Inflammatory macrophage treated with lipopolysaccharide for 1 hour (primary cell): ENCODE results near the gene NEB.
"Not testable (repeated sequence)": the region's sequence is repeated elsewhere in the genome, so short reads cannot be mapped to it uniquely, and the experiment has no call there.

ENCODE experiments used
- DNase-seq, 2 donors: peaks; one replicate each; pipeline ENCODE4 v3.0.0-alpha.2; 2020 to 2022

The NEB gene

DNA sequence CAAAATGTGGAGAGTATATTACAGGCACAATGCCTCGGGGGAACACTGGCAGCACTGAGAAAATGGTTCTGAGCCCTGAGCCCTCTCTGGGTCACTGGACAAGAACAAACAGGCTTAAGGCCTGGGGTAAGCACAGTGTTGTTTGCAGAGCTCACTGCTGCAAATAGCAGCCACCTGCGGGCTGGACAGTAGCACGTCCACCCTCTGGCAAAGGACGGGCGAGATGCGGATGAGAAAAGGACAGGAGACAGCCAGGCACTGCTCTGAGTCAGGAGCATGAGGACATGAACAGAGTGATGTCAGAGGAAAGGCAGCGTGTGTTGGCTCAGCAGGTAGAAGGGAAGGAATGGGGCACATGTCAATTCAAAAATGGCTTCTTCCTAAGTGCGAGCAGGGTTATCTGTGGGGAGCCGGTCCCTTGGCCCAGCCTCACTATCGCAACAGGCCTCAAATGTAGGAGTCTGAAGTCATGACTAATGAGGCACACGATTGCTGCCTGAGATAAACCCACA, 25.9 kb upstream of the NEB start:
- no peak for DNase-seq

DNA sequence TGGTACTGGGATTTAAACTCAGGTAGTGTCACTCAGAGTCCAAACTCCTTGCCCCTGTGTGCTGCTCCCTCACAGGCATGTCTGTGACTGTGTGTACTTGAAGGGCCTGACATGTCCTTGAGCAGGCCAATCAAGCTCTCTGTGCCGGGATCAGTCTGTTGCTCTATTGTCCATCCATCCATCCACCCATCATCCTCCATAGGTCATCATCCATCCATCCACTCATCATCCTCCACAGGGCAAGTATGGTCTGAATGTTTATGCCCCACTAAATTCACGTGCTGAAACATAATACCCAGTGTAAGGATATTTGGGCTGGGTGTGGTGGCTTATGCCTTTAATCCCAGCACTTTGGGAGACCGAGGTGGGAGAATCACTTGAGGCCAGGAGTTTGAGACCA, 24.5 kb upstream of the NEB start:
- DNase-seq: no peak

DNA sequence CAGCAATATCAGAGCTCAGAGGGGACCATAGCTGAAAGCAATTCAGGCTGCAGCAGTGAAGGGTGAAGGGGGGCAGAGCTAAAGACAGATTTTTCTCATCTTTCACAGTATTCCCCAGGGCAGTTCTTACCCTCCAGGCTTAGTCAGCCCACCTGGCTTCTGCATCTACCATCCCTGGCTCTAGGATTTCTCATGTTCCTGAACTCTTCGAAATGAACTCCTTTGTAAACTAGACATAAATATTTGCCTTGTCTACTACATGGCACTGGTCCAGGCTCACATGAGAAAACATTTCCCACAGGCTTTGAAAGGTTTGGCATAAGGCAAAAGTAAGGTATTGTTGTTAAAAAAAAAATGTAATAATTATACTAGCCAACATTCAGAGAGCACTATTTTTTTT, 23.6 kb upstream of the NEB start:
- DNase-seq: no peak

DNA sequence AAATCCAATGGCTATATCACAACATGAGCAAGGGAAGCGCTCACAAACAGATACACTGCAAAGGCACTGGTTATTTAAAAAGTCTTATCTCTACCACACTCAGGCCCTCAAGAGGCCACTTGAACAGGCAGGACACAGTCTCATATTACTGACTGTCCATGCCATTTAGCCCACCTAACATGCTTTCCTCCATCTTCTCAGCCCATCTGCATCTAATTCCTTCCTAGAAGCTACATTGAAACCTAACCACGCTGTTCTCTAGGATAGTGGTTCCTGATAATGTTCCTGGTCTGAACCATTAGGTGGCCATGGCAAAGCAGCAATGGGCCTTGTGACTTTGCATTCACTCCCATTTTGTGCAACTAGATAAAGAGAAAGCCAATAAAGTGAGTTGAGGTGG, 22.5 kb upstream of the NEB start:
- DNase-seq: no peak

DNA sequence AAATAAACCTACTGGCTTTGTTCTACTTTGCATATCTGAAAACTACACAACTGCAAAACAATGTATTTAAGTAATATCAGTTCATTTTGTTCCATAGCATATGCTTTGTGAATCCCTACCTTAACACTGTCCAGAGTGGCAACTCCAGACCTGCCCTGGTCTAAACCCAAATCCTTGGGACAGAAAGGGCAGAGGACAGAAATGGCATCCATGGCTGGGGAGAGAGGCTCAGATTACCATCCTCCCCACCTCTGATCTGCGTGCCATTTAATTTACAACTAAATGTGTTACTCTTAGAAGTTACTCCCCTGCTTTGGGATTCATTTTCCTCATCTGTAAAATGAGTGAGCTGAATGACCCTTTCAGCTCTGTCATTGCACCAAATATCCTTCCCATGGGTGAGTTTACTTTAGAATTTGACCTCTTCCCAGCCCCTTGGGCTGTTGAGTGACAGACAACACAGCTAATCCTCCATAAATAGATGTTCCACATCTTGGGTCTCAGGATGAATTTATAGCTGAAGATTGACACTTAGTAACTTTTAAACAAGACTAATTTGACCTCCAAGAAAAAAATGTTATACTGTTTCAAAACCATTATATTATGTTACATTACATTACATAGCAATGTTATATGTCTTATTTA, 20.1 kb upstream of the NEB start:
- no peak for DNase-seq

DNA sequence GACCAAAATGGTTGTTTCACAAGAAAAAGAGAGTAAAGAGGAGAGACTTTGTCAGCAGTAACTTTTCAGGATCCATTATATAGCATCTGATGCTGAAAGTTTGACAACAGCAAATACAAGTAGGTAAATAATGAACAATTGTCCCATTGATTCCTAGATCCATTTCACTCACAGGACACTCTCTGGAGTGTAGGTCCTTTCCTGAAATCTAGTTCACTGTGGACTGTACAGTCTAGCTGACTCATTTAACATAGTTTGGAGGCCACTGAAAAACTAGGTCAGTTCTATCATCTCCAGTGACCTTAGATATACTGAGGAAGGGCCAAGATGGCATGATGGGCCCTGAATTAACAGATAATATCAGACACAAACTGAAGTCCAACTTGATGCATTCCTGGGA, 19.3 kb upstream of the NEB start:
- DNase-seq: no peak

DNA sequence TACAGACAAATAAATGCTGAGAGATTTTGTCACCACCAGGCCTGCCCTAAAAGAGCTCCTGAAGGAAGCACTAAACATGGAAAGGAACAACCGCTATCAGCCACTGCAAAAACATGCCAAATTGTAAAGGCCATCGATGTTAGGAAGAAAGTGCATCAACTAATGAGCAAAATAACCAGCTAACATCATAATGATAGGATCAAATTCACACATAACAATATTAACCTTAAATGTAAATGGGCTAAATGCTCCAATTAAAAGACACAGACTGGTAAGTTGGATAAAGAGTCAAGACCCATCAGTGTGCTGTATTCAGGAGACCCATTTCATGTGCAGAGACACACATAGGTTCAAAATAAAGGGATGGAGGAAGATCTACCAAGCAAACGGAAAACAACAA, 11.0 kb upstream of the NEB start:
- DNase-seq: not testable (repeated sequence)

DNA sequence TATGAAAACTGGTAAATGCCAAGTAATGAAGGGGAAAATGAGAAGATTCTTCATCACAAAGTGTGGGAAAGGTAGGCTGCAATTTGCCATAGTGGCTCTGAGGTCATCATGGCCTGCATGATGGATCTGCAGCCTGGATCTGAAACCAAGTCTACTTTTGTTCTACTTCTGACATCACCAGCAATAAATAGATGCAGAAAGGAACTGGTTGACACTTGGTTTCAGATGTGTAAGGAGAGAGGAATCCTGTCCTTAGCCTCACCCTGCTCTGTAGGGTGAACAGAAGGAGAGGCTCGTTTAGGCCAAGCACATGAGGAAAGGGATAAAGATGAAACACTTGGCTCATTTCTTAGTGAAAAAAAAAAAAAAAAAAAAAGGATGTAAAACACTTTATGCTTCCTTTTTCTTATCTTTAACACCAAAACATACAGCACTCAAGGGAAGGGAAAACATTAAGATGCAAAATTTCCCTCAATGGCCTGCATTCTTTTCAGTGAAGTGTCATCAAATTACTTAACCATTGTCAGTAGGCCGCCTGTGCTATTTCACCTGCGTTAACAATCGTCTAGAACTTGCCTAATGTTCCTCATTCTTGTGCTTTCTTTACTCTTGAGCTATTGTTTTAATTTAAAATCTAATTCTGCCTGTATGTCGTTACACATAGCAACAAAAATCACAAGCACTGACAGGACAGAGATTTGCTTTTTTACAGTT, 3.9 kb downstream of the NEB start:
- peak in 1 of 2 donors; percentile 10 for DNase-seq

DNA sequence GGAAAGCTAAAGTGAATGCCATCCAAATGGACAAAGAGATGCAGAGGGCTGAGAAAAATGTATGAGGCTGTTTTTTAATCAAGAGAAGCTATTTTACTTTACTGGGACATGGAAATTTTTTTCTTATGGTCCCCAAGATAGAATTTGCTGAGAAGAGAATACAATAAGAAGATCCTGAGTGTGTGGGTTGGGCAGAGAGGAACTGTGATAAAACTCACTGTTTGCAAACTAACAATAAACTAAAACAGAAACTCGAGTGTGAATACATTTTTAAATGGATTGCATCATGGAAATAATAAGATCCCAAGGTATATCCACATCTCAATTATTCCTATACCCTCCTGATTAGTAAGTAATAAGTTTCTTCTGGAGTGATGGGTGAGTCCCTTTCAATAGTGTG, 4.4 kb downstream of the NEB start:
- DNase-seq: peak; percentile 2 to 16

DNA sequence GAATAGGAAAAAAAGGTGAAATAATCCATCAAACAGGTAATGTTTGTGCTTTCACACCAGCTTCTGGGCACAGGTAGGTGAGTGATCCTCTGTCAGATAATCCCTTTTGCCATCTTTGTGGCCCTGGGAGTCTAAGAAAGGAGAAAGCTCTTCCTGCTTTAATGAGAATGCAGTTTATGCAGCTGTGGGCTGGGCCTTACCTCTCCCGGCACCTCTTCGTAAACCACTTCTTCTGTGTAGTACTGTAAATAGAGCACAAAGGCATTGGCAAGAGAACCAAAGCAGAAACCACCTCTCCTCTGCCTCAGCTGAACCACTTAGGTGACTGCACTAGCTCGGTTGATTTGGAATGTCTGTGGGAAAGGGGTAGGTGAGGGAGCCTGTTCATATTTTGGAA, 4.9 kb downstream of the NEB start:
- no peak for DNase-seq

DNA sequence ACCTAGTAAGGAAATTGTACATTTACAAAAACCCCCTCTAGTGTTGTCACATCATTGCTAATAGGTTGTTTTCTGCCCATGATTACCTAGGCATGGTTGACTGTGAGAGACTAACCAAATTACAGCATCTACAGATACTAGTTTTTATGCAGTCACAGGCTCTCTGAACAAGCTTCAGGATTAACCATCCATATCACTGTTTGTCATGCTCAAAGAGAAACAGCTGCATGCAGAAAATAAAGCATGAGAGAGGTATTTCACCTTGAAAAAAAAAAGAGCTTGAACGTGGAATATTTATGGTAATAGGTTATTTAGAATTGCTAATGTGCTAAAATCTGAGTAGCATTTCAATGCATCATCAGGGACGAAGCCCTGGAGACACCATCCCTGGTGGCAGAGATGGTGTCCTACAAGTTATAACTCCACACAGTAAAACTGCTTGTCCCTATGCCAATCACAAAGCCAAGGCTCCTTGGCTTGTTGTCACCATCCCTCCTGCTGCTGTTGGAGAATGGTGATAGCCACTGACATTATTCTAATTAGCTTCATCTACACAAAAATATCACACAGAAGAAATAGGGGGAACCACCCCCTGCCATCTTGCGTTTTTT, 5.4 kb downstream of the NEB start:
- DNase-seq: no peak

DNA sequence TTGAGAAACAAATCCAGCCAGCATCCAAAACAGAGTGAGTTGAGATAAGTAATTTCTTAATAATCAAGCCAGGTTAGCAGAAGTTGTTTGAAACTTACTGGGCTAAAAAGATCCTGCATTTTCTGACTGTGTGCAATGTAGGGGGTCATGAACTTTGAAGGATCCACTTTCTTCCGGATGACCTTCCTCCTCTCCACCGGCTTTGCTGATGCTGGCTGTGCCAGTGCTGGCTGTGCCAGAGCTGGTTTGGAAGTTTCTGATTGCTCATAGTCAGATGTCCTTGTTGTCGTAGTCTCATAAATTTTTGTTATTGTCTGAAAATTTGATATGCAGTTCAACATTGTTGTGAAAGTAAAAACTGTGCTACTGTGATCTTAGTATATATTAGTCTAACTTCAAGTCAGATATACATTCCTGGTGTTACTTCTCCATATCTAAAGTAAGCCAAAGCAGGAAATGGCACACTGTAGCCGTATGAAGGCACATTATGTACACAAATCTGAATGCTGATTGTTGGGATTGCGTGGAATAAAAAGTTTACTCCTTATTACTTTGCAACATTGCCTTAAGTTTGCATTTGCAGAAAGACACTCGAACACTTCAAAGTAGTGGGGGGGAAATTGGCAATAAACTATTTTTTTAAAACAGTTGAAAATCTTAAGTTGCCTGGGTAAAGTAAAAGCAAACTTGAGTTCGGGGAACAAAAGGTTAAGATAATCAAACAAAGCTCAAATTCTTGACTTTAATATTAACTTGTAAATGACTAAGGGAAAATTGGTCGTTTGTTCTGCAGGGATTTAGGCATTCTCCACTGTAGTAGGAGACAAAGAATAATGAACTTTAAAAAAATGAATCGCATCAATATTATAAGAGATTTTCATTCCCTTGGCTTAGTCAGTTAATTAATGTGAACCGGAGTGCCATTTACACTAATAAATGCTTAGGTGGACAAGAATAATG, 6.4 kb downstream of the NEB start:
- no peak for DNase-seq

DNA sequence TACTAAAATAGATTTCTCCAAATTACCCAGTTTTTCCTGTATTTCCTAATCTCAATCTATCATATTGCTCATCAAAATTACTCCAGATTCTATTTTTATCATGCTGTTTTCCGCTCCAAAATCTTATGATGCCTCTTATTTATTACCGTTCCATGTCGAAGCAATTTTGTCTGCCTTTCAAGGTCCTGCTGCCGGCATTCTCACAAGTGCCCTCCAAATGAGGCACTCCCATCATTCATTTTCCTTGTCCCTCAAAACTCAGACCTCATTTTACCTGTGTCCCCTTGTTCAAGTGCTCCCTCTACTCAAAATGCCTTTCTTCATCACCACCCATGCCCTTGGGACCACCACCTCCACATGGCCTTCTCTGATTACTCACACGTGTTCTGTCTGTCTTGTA, 13.1 kb downstream of the NEB start:
- no peak for DNase-seq

DNA sequence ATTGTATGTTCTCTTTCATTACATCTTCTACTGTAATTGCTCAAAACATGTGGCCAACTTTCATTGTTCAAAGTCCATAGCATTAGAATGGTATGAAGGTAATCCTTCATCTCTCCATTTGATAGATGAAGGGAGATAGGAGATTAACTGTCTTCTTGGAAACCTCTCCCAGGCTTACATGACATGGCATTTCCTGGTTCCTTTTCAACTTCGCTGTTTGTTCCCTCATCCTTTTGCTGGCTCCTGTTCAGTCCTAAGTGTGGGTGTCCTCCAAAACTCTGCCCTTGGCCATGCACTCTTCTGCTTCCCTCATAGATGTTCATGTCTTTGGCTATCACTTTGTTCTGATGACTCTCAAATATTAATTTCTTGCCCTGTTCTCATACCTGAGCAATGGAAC, 13.8 kb downstream of the NEB start:
- no peak for DNase-seq

DNA sequence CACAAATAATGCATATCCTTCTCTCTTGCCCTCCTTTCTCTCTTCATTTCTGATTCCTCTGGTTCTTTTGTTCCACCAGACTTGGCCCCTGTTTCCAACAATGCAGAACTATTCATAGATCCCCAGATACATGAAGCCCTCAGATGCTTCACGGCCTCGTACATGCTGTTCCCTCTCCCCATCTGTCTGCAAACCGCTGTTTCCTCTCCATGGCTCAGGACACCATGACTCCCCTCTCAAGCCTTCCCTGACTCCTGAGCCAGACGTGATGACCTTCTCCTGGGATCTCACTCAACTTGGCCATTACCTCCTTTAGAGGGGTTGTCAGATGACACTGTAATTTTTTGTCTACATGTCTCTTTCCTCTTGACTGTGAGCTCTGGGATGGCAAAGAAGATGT, 15.5 kb downstream of the NEB start:
- DNase-seq: no peak

DNA sequence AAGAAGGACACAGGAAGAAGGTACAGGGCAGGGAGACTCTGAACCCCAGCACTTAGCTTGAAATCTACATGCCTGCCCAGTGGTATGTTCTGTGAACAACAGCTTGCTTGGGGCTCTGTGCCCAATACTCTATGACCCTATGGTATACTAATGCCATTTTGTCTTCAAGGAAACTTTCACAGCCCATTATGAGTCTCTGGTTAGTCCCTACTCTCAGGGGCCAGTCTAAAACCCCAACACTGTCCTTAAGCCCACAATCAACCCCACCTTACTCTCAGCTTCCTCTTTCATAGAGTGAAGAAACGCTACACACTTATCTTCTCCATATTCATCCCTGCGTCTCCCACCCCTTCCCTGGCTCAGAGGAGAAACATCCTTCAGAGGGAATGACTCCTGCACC, 16.0 kb downstream of the NEB start:
- no peak for DNase-seq

DNA sequence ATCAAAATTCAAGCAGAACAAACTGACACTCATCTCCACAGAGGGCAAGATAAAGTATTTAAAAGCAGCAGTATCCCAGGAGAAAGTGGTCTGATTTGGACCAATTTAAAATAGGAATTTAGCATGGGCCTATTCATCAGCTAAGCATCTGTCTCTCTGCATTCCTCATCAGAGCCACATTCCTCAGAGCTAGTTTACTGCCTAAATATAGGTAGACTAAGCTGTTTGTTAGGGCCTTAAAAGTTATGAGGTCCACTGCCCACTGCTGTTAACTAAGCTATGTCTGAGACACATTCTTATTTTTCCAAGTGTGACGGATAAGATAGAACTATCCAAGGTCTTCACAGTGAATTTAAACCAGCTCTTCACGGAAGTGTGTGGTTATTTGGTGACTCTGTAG, 17.6 kb downstream of the NEB start:
- DNase-seq: no peak

DNA sequence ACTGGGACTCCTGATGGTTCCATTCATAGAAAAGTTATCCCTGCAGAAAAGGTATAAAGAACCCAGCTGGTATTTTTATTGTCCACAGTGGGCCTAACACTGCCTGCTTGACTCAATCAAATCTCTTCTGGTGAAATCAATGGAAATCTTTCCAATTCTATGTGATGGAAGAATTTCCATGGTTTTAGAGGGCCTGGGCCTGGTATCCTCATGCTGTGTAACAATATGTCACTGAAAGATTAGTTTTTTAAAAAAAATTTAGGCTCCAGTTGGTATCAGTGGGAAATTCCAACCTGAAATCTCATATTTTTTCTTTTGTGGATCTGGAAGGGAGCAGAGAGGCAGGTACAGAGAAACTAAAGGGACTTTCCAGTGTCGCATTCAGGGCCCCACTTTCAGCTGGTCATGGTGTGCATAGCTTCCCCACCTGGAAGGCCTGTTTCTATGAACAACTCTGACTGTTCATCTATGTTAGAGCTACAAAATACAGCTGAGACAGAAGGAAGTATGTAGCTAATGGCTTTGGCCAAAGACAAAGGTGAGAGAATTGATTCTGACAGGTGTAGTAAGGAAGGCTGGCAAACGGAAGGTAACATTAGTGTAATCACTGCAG, 20.9 kb downstream of the NEB start:
- no peak for DNase-seq

DNA sequence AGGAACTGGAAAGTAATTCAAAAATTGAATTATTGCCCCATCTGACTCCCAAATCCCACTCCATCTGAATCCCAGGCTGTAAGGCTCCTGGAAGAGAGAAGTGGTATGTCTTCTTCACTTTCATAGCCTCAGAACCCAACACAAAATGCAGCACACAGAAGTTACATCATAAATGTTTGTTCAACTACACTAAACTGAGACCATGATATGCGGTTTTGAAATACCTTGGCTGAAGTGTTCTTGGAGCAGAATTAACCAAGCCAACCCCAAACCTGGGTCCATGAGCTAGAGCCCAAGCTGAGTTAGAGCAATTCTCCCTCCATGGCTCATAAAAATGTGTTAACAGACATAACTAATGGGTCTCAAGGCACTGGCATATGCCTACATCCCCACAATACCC, 23.3 kb downstream of the NEB start:
- no peak for DNase-seq

DNA sequence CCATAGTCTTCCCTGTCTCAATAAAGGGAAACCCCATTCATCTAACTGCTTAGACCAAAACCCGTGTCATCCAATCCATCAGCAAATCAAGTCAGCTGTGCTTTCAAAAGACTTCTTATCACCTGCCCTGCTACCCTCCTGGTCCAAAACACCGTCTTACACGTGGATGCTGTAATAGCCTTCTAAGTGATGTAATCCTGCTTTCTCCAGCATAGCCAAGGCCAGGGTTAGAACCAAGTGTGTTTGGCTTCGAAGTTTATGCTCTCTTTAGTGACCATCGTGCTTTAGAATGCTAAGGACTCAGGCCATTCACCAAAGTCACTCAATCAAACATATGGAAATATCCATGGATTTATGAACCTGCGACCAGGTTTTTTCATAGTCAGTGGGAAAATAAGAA, 25.5 kb downstream of the NEB start:
- no peak for DNase-seq

DNA sequence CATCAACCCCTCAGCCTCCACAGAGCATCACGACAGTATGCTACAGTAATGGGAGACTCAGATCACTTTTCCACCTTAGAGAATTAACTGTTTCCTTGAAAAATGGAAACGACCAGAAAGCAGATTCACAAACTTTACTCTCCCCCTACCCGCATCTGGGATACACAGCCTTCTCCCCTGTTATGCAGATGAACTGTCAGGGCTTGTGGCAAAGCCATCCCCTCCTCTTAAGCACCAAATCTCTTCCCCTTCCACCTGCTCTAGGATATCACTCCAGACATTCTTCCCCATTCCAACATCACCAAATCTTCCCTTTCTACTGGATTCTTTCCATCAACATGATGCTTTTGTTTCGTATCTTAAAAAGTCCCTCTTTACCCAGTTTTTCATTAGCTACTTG, 26.4 kb downstream of the NEB start:
- DNase-seq: no peak

DNA sequence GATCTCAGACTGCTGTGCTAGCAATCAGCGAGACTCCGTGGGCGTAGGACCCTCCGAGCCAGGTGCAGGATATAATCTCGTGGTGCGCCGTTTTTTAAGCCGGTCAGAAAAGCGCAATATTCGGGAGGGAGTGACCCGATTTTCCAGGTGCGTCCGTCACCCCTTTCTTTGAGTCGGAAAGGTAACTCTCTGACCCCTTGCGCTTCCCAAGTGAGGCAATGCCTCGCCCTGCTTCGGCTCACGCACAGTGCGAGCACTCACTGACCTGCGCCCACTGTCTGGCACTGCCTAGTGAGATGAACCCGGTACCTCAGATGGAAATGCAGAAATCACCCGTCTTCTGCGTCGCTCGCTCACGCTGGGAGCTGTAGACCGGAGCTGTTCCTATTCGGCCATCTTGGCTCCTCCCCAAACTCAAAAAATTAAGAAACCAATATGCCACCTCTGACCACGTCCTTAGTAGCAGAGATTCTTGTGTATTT, 29.8 kb downstream of the NEB start:
- not testable (repeated sequence) for DNase-seq

DNA sequence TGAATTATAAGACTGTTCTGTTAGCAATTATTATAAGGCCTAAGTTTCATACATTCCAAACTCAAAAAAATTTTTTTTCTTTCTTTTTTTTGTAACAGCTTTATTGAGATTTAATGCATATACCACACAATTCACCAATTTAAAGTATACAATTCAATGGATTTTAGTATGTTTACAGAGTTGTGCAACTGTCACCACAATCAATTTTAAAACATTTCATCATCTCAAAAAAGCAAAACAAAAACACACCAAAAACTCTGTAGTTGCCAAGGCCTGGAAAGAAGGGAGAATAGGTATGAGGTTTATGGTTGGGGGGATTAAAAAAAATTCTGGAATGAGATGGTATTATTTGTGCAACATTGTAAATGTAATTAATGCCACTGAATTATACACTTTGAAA, 36.1 kb downstream of the NEB start:
- not testable (repeated sequence) for DNase-seq
